ENCODE data around the gene MPDZ. TPM values are rescaled to one million over a fixed set of nuclear protein-coding genes. Genes with fewer than 3 reads are reported as not detected.

Gene MPDZ
- polyA plus RNA-seq, 2 of the 4 experiments (the other 2 are of a cell fraction), result 19.5 to 36.4 TPM

DNA sequence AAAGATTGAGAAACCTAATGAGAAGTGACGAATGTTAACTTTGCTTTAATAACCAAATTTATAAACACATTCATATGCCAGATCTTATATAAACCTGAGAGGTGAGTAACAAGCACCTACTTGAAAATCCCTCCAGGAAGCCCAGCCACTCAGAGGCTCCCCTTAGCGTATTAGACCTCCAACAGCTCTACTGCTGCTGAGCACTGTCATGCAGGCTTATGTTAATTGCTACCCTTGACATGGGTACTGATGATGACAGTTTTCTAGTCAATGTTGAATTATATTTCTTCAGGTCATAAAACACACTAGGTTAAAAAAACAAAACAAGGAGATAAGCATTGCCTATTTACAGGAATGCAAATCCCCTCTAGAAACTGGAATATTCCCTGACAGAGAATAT is 161.2 kb downstream of the MPDZ start (continued):
- no peak for TF ChIP-seq ESRRA (IDR thresholded peaks at IDR 0.05; ENCODE audit: borderline replicate concordance, low read length)

DNA sequence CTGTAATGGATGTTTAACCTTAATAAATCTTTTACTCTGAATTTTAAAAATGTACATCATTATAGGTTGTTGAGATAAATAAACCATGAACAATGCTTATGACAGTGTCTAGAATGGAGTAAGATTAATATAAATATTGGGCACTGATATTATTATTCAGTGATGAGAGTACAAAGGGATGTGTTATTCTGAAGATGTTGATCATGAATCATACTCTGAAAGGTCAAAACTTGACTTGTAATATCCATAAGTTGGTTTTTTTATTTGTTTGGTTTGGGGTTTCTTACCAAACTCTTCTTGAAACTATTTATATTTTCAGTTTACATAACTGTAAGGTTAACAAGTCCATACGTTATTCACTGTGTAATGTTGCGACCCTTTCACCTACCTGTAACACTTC is 163.2 kb downstream of the MPDZ start:
- ATAC-seq (no peak), DNase-seq (ENCODE audit: low read depth in 1 of 2, low spot score in 1 of 2) (no peak), FAIRE-seq (peak; percentile 23)
- CTCF ChIA-PET, result no interaction called here
- 69% methylated on average over 2 of the region's 2 CpGs for WGBS (ENCODE audit: missing lambda C conversion rate)
- Histone ChIP-seq H3K4me3 (no peak overlapping the region), H3K4me1 (no peaks in the 10 kb centered on the region; the same call in 2 of the 3 replicates), H3K27ac (no peak overlapping the region), H3K4me2 (no peak overlapping the region), H3K9me3 (no peaks in the 10 kb centered on the region)
- TF ChIP-seq RARB (CRISPR knock-in tag; IDR thresholded peaks at IDR 0.05) (no peak), GATA3 (IDR thresholded peaks at IDR 0.05; ENCODE audit: borderline replicate concordance) (no peak), SMC3 (IDR thresholded peaks at IDR 0.05) (no peak)
- POLR2A ChIA-PET, result no interaction called here

DNA sequence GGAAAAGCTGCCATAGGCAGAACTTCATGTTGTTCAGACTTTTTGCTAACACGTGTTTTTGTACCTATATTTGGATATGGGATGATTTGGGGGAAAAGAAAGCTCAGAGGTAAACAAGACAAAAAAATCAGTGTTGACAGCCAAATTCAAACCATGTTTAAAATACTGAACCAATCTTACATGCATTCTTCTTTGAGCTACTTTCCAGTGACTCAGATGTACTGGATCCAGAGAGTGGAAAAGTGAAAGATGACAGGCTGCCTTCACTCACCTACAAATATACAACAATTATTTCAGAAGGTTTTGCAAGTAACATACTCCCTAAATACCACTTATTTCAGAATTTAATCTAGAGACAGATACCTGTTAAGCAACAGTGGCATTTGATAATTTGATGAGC is 165.7 kb downstream of the MPDZ start:
- H3K4me1 ChIP-seq, result no peaks in the 10 kb centered on the region; the same call in 2 of the 3 replicates
- H3K4me2 ChIP-seq, result no peak overlapping the region
- POLR2A ChIA-PET, result no interaction called here
- no peak overlapping the region for H3K27ac ChIP-seq
- CTCF ChIA-PET, result interaction anchor here (0.6 to 1.4 kb wide), 5 partner anchors 13 to 530 kb away, joined by 3 to 5 read pairs (median 4); no protein-coding TSS in a partner anchor
- H3K4me3 ChIP-seq, result no peak overlapping the region
- FAIRE-seq (peak; percentile 18), ATAC-seq (no peak), DNase-seq (ENCODE audit: low read depth in 1 of 2, low spot score in 1 of 2) (no peak)
- no peak for TF ChIP-seq SMC3 (IDR thresholded peaks at IDR 0.05)
- TF ChIP-seq PHF8 (IDR thresholded peaks at IDR 0.05; ENCODE audit: borderline replicate concordance, low read depth), result no peak
- no peak for TF ChIP-seq FOXS1 (CRISPR knock-in tag; IDR thresholded peaks at IDR 0.05)
- TF ChIP-seq POLR2A (IDR thresholded peaks at IDR 0.05; ENCODE audit: low read length), result no peak
- TF ChIP-seq ZNF302 (CRISPR knock-in tag; IDR thresholded peaks at IDR 0.05), result no peak
- no peak for TF ChIP-seq KDM5A (IDR thresholded peaks at IDR 0.05)
- TF ChIP-seq EP300 (IDR thresholded peaks at IDR 0.05), result no peak
- TF ChIP-seq ZC3H11A (IDR thresholded peaks at IDR 0.05), result no peak
- TF ChIP-seq RAD21 (conservative IDR thresholded peaks at IDR 0.05 in 1 of 2, IDR thresholded peaks at IDR 0.05 in 1 of 2), result no peak
- TF ChIP-seq CBX8 (IDR thresholded peaks at IDR 0.05), result no peak
- TF ChIP-seq, protein P1, sequence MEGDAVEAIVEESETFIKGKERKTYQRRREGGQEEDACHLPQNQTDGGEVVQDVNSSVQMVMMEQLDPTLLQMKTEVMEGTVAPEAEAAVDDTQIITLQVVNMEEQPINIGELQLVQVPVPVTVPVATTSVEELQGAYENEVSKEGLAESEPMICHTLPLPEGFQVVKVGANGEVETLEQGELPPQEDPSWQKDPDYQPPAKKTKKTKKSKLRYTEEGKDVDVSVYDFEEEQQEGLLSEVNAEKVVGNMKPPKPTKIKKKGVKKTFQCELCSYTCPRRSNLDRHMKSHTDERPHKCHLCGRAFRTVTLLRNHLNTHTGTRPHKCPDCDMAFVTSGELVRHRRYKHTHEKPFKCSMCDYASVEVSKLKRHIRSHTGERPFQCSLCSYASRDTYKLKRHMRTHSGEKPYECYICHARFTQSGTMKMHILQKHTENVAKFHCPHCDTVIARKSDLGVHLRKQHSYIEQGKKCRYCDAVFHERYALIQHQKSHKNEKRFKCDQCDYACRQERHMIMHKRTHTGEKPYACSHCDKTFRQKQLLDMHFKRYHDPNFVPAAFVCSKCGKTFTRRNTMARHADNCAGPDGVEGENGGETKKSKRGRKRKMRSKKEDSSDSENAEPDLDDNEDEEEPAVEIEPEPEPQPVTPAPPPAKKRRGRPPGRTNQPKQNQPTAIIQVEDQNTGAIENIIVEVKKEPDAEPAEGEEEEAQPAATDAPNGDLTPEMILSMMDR (IDR thresholded peaks at IDR 0.05), result no peak
- TF ChIP-seq JUN (IDR thresholded peaks at IDR 0.05), result no peak
- TF ChIP-seq KDM1A (IDR thresholded peaks at IDR 0.05; ENCODE audit: low read depth), result no peak
- no peak for TF ChIP-seq ZFP36 (IDR thresholded peaks at IDR 0.05; ENCODE audit: borderline replicate concordance, partially characterized antibody)
- no peak for TF ChIP-seq RCOR1 (IDR thresholded peaks at IDR 0.05; ENCODE audit: low read depth, low read length)
- no peaks in the 10 kb centered on the region for H3K9me3 ChIP-seq
- WGBS (ENCODE audit: missing lambda C conversion rate), result 91% methylated on average over 1 of the region's 1 CpG

DNA sequence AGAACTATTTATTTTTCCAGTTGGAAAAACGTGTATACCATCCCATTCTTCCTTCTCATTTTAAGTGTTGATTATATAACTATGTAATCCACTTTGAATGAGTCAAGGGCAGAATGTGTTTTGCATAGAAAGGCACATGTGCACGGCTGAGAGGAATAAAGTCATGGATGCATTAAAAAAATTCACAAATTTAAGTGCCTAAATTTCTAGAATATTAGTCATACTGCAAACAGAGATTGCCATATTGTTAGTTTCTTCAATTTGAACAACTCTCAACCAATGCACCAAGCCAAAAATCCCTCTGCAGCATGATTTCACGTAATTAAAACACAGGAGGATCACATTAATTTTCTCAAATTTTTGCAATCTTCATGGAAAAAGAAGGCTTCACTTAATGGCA is 166.3 kb downstream of the MPDZ start:
- TF ChIP-seq HOXB13 (CRISPR knock-in tag; IDR thresholded peaks at IDR 0.05; ENCODE audit: low read depth), result no peak
- no peak for TF ChIP-seq ESRRA (IDR thresholded peaks at IDR 0.05; ENCODE audit: borderline replicate concordance, low read length)
- TF ChIP-seq, protein P2, sequence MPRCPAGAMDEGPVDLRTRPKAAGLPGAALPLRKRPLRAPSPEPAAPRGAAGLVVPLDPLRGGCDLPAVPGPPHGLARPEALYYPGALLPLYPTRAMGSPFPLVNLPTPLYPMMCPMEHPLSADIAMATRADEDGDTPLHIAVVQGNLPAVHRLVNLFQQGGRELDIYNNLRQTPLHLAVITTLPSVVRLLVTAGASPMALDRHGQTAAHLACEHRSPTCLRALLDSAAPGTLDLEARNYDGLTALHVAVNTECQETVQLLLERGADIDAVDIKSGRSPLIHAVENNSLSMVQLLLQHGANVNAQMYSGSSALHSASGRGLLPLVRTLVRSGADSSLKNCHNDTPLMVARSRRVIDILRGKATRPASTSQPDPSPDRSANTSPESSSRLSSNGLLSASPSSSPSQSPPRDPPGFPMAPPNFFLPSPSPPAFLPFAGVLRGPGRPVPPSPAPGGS (IDR thresholded peaks at IDR 0.05), result no peak
- TF ChIP-seq MYC (IDR thresholded peaks at IDR 0.05; ENCODE audit: borderline replicate concordance, low read length), result no peak
- TF ChIP-seq MAZ (IDR thresholded peaks at IDR 0.05; ENCODE audit: borderline replicate concordance, low read depth, low read length), result no peak
- no peak for TF ChIP-seq RARB (CRISPR knock-in tag; IDR thresholded peaks at IDR 0.05)
- TF ChIP-seq PHF8 (IDR thresholded peaks at IDR 0.05; ENCODE audit: borderline replicate concordance, low read depth), result no peak
- ChIA-PET CTCF (interaction anchor here (0.6 to 1.3 kb wide), 3 partner anchors 24 to 531 kb away, joined by 3 to 5 read pairs (median 4); no protein-coding TSS in a partner anchor), POLR2A (no interaction called here)
- DNase-seq (ENCODE audit: low read depth in 1 of 2, low spot score in 1 of 2), result no peak
- WGBS (ENCODE audit: missing lambda C conversion rate), result 54% methylated on average over 3 of the region's 3 CpGs
- ATAC-seq, result no peak
- H3K4me3 ChIP-seq, result no peak overlapping the region
- no peaks in the 10 kb centered on the region; the same call in 2 of the 3 replicates for H3K4me1 ChIP-seq
- FAIRE-seq, result no peak
- H3K4me2 ChIP-seq, result no peak overlapping the region
- H3K9me3 ChIP-seq, result no peaks in the 10 kb centered on the region
- no peak overlapping the region for H3K27ac ChIP-seq

Measured in A549 (cell line).